GM12878 (cell line): ENCODE measurements around the gene RABL6. TPM values are rescaled to one million over a fixed set of nuclear protein-coding genes. Genes with fewer than 3 reads are reported as not detected.

Experiments
- ATAC-seq: fragments of 200-7000 bp; cut with Tn5 transposase; 3 replicates; pipeline ENCODE4 v1.9.1; 2020; ENCODE audit warnings: mild to moderate bottlenecking, moderate library complexity
- BruUV-seq: library from RNA; stranded (reverse); fragments of 400-500 nt; replicated peaks from 2 replicates; lab custom pipeline; 2021; lab: Mats Ljungman, UMichigan
- CTCF ChIA-PET: fragments of 300-600 bp; sonication (Branson Sonifier 250); formaldehyde crosslinking; extraction: SDS; loops from one replicate; lab custom pipeline; 2021; ENCODE audit warnings: inconsistent platforms; lab: Yijun Ruan, JAX
- POLR2A ChIA-PET: fragments of 350-600 bp; formaldehyde crosslinking; extraction: SDS; loops from one replicate; lab custom pipeline; 2021; ENCODE audit warnings: inconsistent platforms; lab: Charles Lee
- RAD21 ChIA-PET: fragments of 300-600 bp; sonication (Branson Sonifier 250); formaldehyde crosslinking; loops from one replicate; lab custom pipeline; 2023; ENCODE audit warnings: antibody characterized with exemption; ENCODE audit not compliant: unreplicated experiment; lab: Charles Lee
- SMC1A ChIA-PET: fragments of 300-600 bp; sonication (Branson Sonifier 250); formaldehyde crosslinking; loops from one replicate; lab custom pipeline; 2023; ENCODE audit not compliant: unreplicated experiment, uncharacterized antibody; lab: Charles Lee
- DNase-seq: peaks from one replicate; pipeline ENCODE4 v3.0.0-alpha.2; 2011; ENCODE audit warnings: low read depth, low spot score
- FAIRE-seq: peaks from 3 replicates; lab custom pipeline; 2011; peaks lifted over from hg19 to GRCh38; lab: Jason Lieb, UNC
- H2AFZ ChIP-seq: 2 replicates; pipeline ENCODE4 v1.6.0; 2011; ENCODE audit warnings: low read depth, low read length, control low read depth; ENCODE audit not compliant: control insufficient read depth
- H3K27ac ChIP-seq: 2 replicates; pipeline ENCODE4 v1.5.1; 2011; ENCODE audit warnings: control low read depth; ENCODE audit not compliant: control insufficient read depth, insufficient read depth
- H3K27me3 ChIP-seq, 2 experiments: replicated peaks in 1 of 2; 2 replicates each; pipeline versions ENCODE4 v1.6.0 to v1.6.1; 2011; ENCODE audit warnings: low read length in 1 of 2; ENCODE audit not compliant: control insufficient read depth in 2 of 2, insufficient read depth in 2 of 2
- H3K36me3 ChIP-seq, 2 experiments: 2 replicates each; pipeline ENCODE4 v1.5.1; 2011; ENCODE audit warnings: low read length in 1 of 2; ENCODE audit not compliant: control insufficient read depth in 2 of 2, insufficient read depth in 2 of 2
- H3K4me1 ChIP-seq: 2 replicates; pipeline ENCODE4 v1.6.1; 2011; ENCODE audit warnings: mild to moderate bottlenecking, low read length, moderate library complexity, mixed read lengths; ENCODE audit not compliant: control insufficient read depth, insufficient read depth
- H3K4me2 ChIP-seq: 2 replicates; pipeline ENCODE4 v1.6.0; 2011; ENCODE audit warnings: control low read depth; ENCODE audit not compliant: control insufficient read depth, insufficient read depth
- H3K4me3 ChIP-seq: fragments of 200-600 bp; sonication (generic); 2 replicates; pipeline ENCODE4 v1.5.1; 2016
- H3K79me2 ChIP-seq: 2 replicates; pipeline ENCODE4 v1.6.0; 2011; ENCODE audit warnings: low read length; ENCODE audit not compliant: control insufficient read depth, insufficient read depth
- H3K9ac ChIP-seq: 2 replicates; pipeline ENCODE4 v1.8.0; 2011; ENCODE audit warnings: low read length, control low read depth, mixed read lengths; ENCODE audit not compliant: control insufficient read depth, insufficient read depth
- H3K9me3 ChIP-seq: replicated peaks from 3 replicates; pipeline ENCODE4 v1.5.1; 2011; ENCODE audit warnings: mild to moderate bottlenecking, low read length; ENCODE audit not compliant: control insufficient read depth, insufficient read depth
- H4K20me1 ChIP-seq: 2 replicates; pipeline ENCODE4 v1.6.0; 2011; ENCODE audit not compliant: control insufficient read depth, insufficient read depth
- EP300 ChIP-seq, 2 experiments: fragments of 150-350 bp in 1 of 2; IDR thresholded peaks; 2 replicates each; pipeline ENCODE4 v1.6.1; 2011 to 2012; ENCODE audit warnings: low read depth in 2 of 2, low read length in 2 of 2, borderline replicate concordance in 1 of 2, improper control_type of control experiment in 1 of 2, inconsistent platforms in 1 of 2; ENCODE audit not compliant: control insufficient read depth in 1 of 2
- SREBF1 ChIP-seq: IDR thresholded peaks from 2 replicates; pipeline ENCODE4 v1.6.1; 2012; ENCODE audit warnings: mild to moderate bottlenecking, low read length
- STAT3 ChIP-seq: IDR thresholded peaks from 2 replicates; pipeline ENCODE4 v1.6.1; 2011; ENCODE audit warnings: low read depth, low read length, improper control_type of control experiment
- WGBS: methylation state at CpG from one replicate; pipeline ENCODE4 v1.1.6; 2016; ENCODE audit warnings: low lambda C conversion rate; ENCODE audit not compliant: insufficient replicate concordance, insufficient coverage; ENCODE audit errors: missing lambda C conversion rate; 5-methylcytosine and 5-hydroxymethylcytosine counted together
- in situ Hi-C: fragments of 300-500 bp; cut with MboI; formaldehyde crosslinking; loops from 9 replicates; pipeline ENCODE4 v1.14.3; 2018; ENCODE audit warnings: mixed read lengths
- intact Hi-C: fragments of 100-400 bp; cut with micrococcal nuclease; formaldehyde crosslinking; loops from one replicate; pipeline ENCODE4 v1.14.2; 2022; ENCODE audit not compliant: unreplicated experiment
- polyA plus RNA-seq, 11 experiments: library from polyadenylated mRNA; depleted of rRNA in 4 of 11; unstranded in 6 of 11; stranded (reverse) in 5 of 11; fragments of >200 nt; fragmentation: Nextera tagmentation in 4 of 11; fragmentation: Illumina TruSeq in 1 of 11; extraction: Ambion mirVana in 4 of 11; extraction: Trizol in 1 of 11; gene quantifications; 1 replicate in 1 of 11; 2 replicates in 10 of 11; pipeline versions ENCODE4 v1.2.1 to v1.2.3, GENCODE V29; 2011 to 2016; ENCODE audit warnings: inconsistent platforms in 2 of 11, missing spikeins in 2 of 11, low read depth in 1 of 11
- total RNA-seq, 4 experiments: library from RNA; depleted of rRNA in 3 of 4; stranded (reverse); fragments of >200 nt in 3 of 4; fragmentation: Illumina TruSeq in 1 of 4; extraction: Trizol in 1 of 4; gene quantifications; 2 replicates each; pipeline versions ENCODE4 v1.2.1 to v1.2.3, GENCODE V29; 2013 to 2021
- TF ChIP-seq, protein P1 (sequence below): fragments of 450-650 bp; IDR thresholded peaks from 2 replicates; pipeline ENCODE4 v1.6.1; 2017; ENCODE audit warnings: mild to moderate bottlenecking

RABL6 gene
- total and polyA plus RNA-seq, 10 of the 15 experiments (the other 5 are each of a cell fraction or from before 2014, with no cell fraction given): 1.4 to 134 (median 42.7) TPM

DNA sequence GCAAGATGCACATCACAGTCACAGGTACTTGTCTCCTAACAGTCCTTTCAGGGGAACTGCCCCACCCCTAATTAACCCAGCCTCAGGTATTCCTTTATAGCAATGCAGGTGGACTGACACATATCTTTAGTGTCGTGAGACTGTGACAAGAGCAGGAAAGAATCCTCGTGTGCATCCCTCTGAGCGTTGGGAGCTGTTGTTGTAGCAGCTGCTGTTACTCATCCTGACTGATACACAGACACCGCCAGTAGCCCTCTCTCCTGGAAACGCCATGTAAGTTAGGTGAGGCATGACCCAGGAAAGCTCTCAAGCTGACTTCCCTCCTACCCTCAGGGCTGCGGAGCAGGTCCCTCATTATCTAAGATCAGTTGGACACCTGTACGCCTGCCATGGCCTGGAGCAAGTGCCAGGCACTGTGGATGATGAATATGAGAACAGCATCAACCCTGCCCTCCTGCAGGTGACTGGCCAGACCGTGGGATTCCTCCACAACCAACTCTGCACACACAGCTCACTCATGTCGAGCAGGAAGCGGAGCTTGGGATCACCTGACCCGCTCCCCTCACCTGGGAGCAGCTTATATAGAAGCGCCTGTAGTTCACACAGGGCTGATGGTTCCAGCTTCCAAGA lies 33.2 kb upstream of the RABL6 start:
- Histone ChIP-seq H2AFZ (no peak overlapping the region), H3K9me3 (peaks cover 6% of the 10 kb centered on the region; the same call in 2 of the 3 replicates), H3K79me2 (no peaks in the 10 kb centered on the region), H3K4me2 (no peak overlapping the region), H3K4me1 (no peaks in the 10 kb centered on the region), H3K9ac (no peak overlapping the region), H3K36me3 (no peaks in the 10 kb centered on the region), H4K20me1 (no peaks in the 10 kb centered on the region), H3K27ac (no peak overlapping the region), H3K4me3 (no peak overlapping the region), H3K27me3 (no peaks in the 10 kb centered on the region; a peak in 1 of 4 replicates)
- CTCF ChIA-PET: interaction anchor here (9.3 kb wide), 1 partner anchor 9 kb away, joined by 163 read pairs; no protein-coding TSS in a partner anchor
- ATAC-seq: no peak
- RAD21 ChIA-PET: no interaction called here
- in situ Hi-C loops (no loop called here), intact Hi-C loops (no loop called here)
- TF ChIP-seq EP300 (IDR thresholded peaks at IDR 0.05; ENCODE audit: borderline replicate concordance in 1 of 2, control insufficient read depth in 1 of 2, low read depth in 2 of 2, low read length in 2 of 2) (no peak), STAT3 (no peak), SREBF1 (no peak)
- TF ChIP-seq, protein P1, sequence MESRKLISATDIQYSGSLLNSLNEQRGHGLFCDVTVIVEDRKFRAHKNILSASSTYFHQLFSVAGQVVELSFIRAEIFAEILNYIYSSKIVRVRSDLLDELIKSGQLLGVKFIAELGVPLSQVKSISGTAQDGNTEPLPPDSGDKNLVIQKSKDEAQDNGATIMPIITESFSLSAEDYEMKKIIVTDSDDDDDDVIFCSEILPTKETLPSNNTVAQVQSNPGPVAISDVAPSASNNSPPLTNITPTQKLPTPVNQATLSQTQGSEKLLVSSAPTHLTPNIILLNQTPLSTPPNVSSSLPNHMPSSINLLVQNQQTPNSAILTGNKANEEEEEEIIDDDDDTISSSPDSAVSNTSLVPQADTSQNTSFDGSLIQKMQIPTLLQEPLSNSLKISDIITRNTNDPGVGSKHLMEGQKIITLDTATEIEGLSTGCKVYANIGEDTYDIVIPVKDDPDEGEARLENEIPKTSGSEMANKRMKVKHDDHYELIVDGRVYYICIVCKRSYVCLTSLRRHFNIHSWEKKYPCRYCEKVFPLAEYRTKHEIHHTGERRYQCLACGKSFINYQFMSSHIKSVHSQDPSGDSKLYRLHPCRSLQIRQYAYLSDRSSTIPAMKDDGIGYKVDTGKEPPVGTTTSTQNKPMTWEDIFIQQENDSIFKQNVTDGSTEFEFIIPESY: no peak
- DNase-seq: no peak
- no TSS peak for BruUV-seq
- 48% methylated on average over 12 of the region's 12 CpGs for WGBS
- SMC1A ChIA-PET: no interaction called here
- POLR2A ChIA-PET: no interaction called here
- FAIRE-seq: no peak
